Activated T-helper 2 cell treated with anti-CD3 and anti-CD28 coated beads, Interferon-gamma antibody, Interleukin-2, Interleukin-4, amounts not matched to agents 10 μg/mL and 5 μg/mL and 100 μg/mL, durations not matched to agents 14 hours and 24 hours and 36 hours (primary cell): Measurements from ENCODE around the gene MS4A5. TPM values are rescaled to one million over a fixed set of nuclear protein-coding genes. Genes with fewer than 3 reads are reported as not detected.

Experiments used
- DNase-seq: peaks from one replicate; pipeline ENCODE4 v3.0.0; 2021; ENCODE audit warnings: low spot score
- H3K27ac Mint-ChIP-seq: one replicate; pipeline ENCODE4 v1.8.0; 2021; ENCODE audit warnings: mixed read lengths
- H3K27me3 Mint-ChIP-seq: one replicate; pipeline ENCODE4 v1.8.0; 2021; ENCODE audit warnings: low read depth, mixed read lengths
- H3K36me3 Mint-ChIP-seq: one replicate; pipeline ENCODE4 v1.8.0; 2021; ENCODE audit warnings: low read depth, mixed read lengths
- H3K4me1 Mint-ChIP-seq: one replicate; pipeline ENCODE4 v1.8.0; 2021; ENCODE audit warnings: low read depth, mixed read lengths
- H3K4me3 Mint-ChIP-seq: one replicate; pipeline ENCODE4 v1.8.0; 2021; ENCODE audit warnings: low read depth, mild to moderate bottlenecking, moderate library complexity, mixed read lengths
- H3K9me3 Mint-ChIP-seq: one replicate; pipeline ENCODE4 v1.8.0; 2021; ENCODE audit warnings: mixed read lengths
- intact Hi-C: fragments of 100-400 bp; cut with micrococcal nuclease; formaldehyde crosslinking; loops from one replicate; pipeline ENCODE4 v1.15.1; 2023
- total RNA-seq: library from RNA; stranded (reverse); gene quantifications from 2 replicates; pipeline ENCODE4 v1.2.3, GENCODE V29; 2022

Gene MS4A5
- not detected in 2 replicates for total RNA-seq

GRCh38 chr11:60429272-60429671 is at the start of gene MS4A5:
TSS of gene MS4A5 (plus strand) at chr11:60429572. CDS start at chr11:60429675, 103 bp downstream.
- no peak for DNase-seq
- Mint-ChIP-seq H3K27me3 (peaks cover 9% of the 10 kb centered on the region), H3K9me3 (no peaks in the 10 kb centered on the region), H3K27ac (no peak within 1 kb of the TSS), H3K4me3 (no peak within 1 kb of the TSS), H3K36me3 (no peaks in the 10 kb centered on the region), H3K4me1 (no peaks in the 10 kb centered on the region)
- intact Hi-C loops: no loop called here

GRCh38 chr11:60389279-60389910 is 40.0 kb upstream of the MS4A5 start:
- H3K36me3 Mint-ChIP-seq: no peaks in the 10 kb centered on the region
- no peaks in the 10 kb centered on the region for H3K4me1 Mint-ChIP-seq
- DNase-seq: no peak
- H3K27me3 Mint-ChIP-seq: peaks cover 1% of the 10 kb centered on the region
- no peaks in the 10 kb centered on the region for H3K9me3 Mint-ChIP-seq
- H3K27ac Mint-ChIP-seq: no peak overlapping the region
- no peak overlapping the region for H3K4me3 Mint-ChIP-seq
- intact Hi-C loops: no loop called here

GRCh38 chr11:60390419-60390818 is 39.0 kb upstream of the MS4A5 start:
- no peak overlapping the region for H3K27ac Mint-ChIP-seq
- DNase-seq: no peak
- no peaks in the 10 kb centered on the region for H3K9me3 Mint-ChIP-seq
- H3K4me3 Mint-ChIP-seq: no peak overlapping the region
- intact Hi-C loops: no loop called here
- no peaks in the 10 kb centered on the region for H3K4me1 Mint-ChIP-seq
- peaks cover 1% of the 10 kb centered on the region for H3K27me3 Mint-ChIP-seq
- no peaks in the 10 kb centered on the region for H3K36me3 Mint-ChIP-seq

GRCh38 chr11:60392361-60392760 is 37.0 kb upstream of the MS4A5 start:
- Mint-ChIP-seq H3K4me3 (no peak overlapping the region), H3K27me3 (peaks cover 3% of the 10 kb centered on the region), H3K4me1 (no peaks in the 10 kb centered on the region), H3K27ac (no peak overlapping the region), H3K36me3 (no peaks in the 10 kb centered on the region), H3K9me3 (no peaks in the 10 kb centered on the region)
- DNase-seq: no peak
- intact Hi-C loops: no loop called here

GRCh38 chr11:60393016-60393415 is 36.4 kb upstream of the MS4A5 start:
- H3K27me3 Mint-ChIP-seq: peaks cover 3% of the 10 kb centered on the region
- no peaks in the 10 kb centered on the region for H3K9me3 Mint-ChIP-seq
- intact Hi-C loops: no loop called here
- DNase-seq: no peak
- no peaks in the 10 kb centered on the region for H3K36me3 Mint-ChIP-seq
- no peaks in the 10 kb centered on the region for H3K4me1 Mint-ChIP-seq
- no peak overlapping the region for H3K27ac Mint-ChIP-seq
- no peak overlapping the region for H3K4me3 Mint-ChIP-seq

GRCh38 chr11:60394666-60395380 is 34.5 kb upstream of the MS4A5 start:
- DNase-seq: no peak
- Mint-ChIP-seq H3K9me3 (no peaks in the 10 kb centered on the region), H3K27ac (no peak overlapping the region), H3K36me3 (no peaks in the 10 kb centered on the region), H3K4me3 (no peak overlapping the region), H3K4me1 (no peaks in the 10 kb centered on the region), H3K27me3 (peaks cover 2% of the 10 kb centered on the region)
- intact Hi-C loops: no loop called here

GRCh38 chr11:60396382-60396781 is 33.0 kb upstream of the MS4A5 start, which contains the start of gene MS4A14:
TSS of gene MS4A14 (plus strand) at chr11:60396459. CDS start at chr11:60396579, 120 bp downstream.
- no peaks in the 10 kb centered on the region for H3K9me3 Mint-ChIP-seq
- no peaks in the 10 kb centered on the region for H3K4me1 Mint-ChIP-seq
- H3K27ac Mint-ChIP-seq: no peak within 1 kb of the TSS
- H3K36me3 Mint-ChIP-seq: no peaks in the 10 kb centered on the region
- intact Hi-C loops: no loop called here
- DNase-seq: no peak
- no peak within 1 kb of the TSS for H3K4me3 Mint-ChIP-seq
- peaks cover 2% of the 10 kb centered on the region for H3K27me3 Mint-ChIP-seq

- Mint-ChIP-seq H3K4me1 (no peaks in the 10 kb centered on the region), H3K9me3 (no peaks in the 10 kb centered on the region), H3K27me3 (peaks cover 2% of the 10 kb centered on the region), H3K36me3 (no peaks in the 10 kb centered on the region), H3K4me3 (no peak overlapping the region), H3K27ac (no peak overlapping the region)
- DNase-seq: no peak
- intact Hi-C loops: no loop called here
These were observed 32.6 kb upstream of the MS4A5 start for GRCh38 chr11:60396799-60397198.

GRCh38 chr11:60420015-60420414 is 9.4 kb upstream of the MS4A5 start:
- Mint-ChIP-seq H3K4me3 (no peak overlapping the region), H3K36me3 (no peaks in the 10 kb centered on the region), H3K9me3 (no peaks in the 10 kb centered on the region), H3K27me3 (peaks cover 5% of the 10 kb centered on the region), H3K4me1 (no peaks in the 10 kb centered on the region), H3K27ac (no peak overlapping the region)
- intact Hi-C loops: no loop called here
- DNase-seq: no peak

GRCh38 chr11:60422609-60423008 is 6.8 kb upstream of the MS4A5 start:
- Mint-ChIP-seq H3K36me3 (no peaks in the 10 kb centered on the region), H3K9me3 (no peaks in the 10 kb centered on the region), H3K4me3 (no peak overlapping the region), H3K4me1 (no peaks in the 10 kb centered on the region), H3K27me3 (peaks cover 5% of the 10 kb centered on the region), H3K27ac (no peak overlapping the region)
- DNase-seq: no peak
- intact Hi-C loops: no loop called here

GRCh38 chr11:60428517-60428916 is 855 bp upstream of the MS4A5 start:
- peaks cover 7% of the 10 kb centered on the region for H3K27me3 Mint-ChIP-seq
- H3K4me3 Mint-ChIP-seq: no peak overlapping the region
- no peaks in the 10 kb centered on the region for H3K9me3 Mint-ChIP-seq
- intact Hi-C loops: no loop called here
- DNase-seq: no peak
- no peaks in the 10 kb centered on the region for H3K4me1 Mint-ChIP-seq
- H3K27ac Mint-ChIP-seq: no peak overlapping the region
- no peaks in the 10 kb centered on the region for H3K36me3 Mint-ChIP-seq

- intact Hi-C loops: no loop called here
- Mint-ChIP-seq H3K27ac (no peak overlapping the region), H3K36me3 (no peaks in the 10 kb centered on the region), H3K9me3 (no peaks in the 10 kb centered on the region), H3K27me3 (peaks cover 9% of the 10 kb centered on the region), H3K4me1 (no peaks in the 10 kb centered on the region), H3K4me3 (no peak overlapping the region)
- DNase-seq: no peak
These were observed 1.9 kb downstream of the MS4A5 start for GRCh38 chr11:60431251-60431650.

GRCh38 chr11:60433401-60433800 is 4.0 kb downstream of the MS4A5 start:
- H3K36me3 Mint-ChIP-seq: no peaks in the 10 kb centered on the region
- no peaks in the 10 kb centered on the region for H3K9me3 Mint-ChIP-seq
- DNase-seq: no peak
- intact Hi-C loops: no loop called here
- H3K4me1 Mint-ChIP-seq: no peaks in the 10 kb centered on the region
- H3K4me3 Mint-ChIP-seq: no peak overlapping the region
- no peak overlapping the region for H3K27ac Mint-ChIP-seq
- peaks cover 7% of the 10 kb centered on the region for H3K27me3 Mint-ChIP-seq
